Superior temporal gyrus (tissue), 1 donor: Measurements from ENCODE around the gene TLR6.
"Not testable (repeated sequence)": the region's sequence is repeated elsewhere in the genome, so short reads cannot be mapped to it uniquely, and the experiment has no call there.

ENCODE experiments used
- DNase-seq: peaks from one replicate; pipeline ENCODE4 v3.0.0-alpha.2; 2016; ENCODE audit errors: extremely low spot score

Gene TLR6

DNA sequence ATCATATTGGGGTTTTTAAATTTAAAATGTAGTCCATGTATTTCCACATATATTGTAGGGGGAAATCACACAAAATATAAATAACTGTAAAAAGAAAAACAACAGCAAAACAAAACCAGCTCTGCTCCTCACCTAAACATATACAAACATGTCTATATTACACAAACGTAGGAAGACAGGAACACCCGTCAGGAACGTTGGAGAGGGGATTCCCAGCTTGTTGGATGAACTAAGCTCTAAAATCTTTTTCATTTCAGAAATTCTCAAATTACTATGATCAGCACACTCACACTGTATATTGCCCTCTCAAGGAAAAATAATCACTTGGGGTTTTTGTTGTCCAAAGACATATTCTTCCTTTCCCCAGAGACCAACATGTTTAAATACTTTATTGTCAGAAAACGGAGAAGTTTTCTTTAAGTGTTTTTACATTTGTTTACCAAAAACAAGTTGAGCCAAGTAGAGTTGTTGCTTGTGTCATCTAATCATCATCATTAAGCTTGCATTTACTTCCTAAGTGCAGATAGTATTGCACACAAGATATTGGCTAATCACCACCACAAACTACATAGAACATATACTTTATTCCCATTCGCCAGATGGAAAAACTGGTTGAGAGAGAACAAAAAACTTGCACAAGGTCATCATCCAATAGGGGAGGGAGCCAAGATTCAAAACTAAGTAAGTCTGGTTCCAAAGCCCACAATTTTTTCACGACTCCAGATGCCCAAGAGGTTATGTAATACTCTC lies 71.4 kb downstream of the TLR6 start:
- DNase-seq: no peak

DNA sequence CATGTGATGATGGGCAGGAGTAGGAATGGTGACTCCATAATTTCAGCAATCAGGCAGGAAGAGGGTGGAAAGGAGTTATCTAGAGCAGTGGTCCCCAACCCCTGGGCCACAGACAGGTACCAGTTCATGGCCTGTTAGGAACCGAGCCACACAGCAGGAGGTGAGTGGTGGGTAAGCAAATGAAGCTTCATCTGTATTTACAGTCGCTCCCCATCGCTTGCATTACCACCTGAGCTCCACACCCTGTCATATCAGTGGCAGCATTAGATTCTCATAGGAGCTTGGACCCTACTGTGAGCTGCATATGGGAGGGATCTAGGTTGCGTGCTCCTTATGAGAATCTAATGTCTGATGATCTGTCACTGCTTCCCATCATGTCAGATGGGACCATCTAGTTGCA lies 72.5 kb downstream of the TLR6 start:
- DNase-seq: no peak

DNA sequence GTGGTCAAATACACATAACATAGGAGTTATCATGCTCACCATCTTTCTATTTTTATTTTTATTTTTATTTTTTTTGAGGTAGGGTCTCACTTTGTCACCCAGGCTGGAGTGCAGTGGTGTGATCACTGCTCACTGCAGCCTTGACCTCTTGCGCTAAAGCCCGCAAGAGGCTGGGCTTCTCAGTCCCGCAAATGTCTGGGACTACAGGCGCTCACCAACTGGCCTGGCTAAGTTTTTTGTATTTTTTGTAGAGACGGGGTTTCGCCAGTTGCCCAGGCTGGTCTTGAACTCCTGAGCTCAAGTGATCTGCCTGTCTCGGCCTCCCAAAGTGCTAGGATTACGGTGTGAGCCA lies 73.5 kb downstream of the TLR6 start:
- no peak for DNase-seq

DNA sequence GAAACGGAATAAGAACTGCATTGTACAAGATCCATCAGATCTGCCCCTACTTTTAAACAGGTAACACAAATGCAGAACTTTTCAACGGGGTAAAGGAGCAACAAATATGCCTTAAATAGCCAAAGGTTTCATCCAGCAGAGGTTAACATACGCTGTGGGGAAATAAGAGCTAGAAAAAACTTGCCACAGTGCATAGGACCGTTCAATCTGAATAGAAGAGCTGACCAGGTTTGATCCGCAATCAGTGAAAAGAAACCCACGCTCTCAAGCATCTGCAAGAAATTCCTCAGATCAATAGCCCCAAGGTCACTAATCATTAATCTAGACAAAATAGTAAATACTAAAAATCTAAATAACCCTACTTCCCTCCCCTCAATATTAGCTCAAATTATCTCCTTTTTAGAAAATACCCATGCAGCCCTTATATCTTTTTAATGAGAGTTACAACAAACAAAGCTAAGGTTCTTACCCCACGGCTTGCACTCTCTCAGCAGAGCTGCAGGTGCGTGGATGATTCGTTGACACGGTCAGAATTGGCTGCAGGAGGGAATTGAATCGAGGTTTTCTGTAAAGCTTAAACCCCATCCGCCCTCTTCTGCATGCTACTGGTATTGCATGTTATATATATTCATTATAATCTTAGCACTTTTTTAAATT lies 74.0 kb downstream of the TLR6 start, which contains the start of gene TLR10:
TLR10 (minus strand) TSS at position 539 of the 657 bp plus-strand sequence. CDS start 7,400 bp downstream, outside the sequence.
- DNase-seq: peak; percentile 76

DNA sequence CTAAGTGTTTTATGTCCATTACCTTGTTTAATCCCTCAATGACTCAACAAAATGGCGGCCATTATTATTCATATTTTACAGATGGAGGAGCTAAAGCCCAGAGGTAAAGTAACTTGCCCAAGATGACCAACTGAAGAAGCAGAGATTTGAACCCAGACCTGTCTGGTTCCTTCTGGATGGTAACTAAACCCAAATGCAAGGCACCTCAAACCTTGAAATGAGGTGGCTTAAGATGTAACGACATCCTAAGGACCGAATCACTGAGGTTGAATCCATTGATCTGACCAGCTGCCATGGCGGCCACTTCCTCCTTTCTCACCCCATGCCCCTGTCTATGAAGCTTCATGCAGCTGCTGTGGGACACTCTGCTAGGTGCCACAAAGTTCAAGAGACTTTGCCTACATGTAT lies 74.8 kb downstream of the TLR6 start:
- DNase-seq: no peak

DNA sequence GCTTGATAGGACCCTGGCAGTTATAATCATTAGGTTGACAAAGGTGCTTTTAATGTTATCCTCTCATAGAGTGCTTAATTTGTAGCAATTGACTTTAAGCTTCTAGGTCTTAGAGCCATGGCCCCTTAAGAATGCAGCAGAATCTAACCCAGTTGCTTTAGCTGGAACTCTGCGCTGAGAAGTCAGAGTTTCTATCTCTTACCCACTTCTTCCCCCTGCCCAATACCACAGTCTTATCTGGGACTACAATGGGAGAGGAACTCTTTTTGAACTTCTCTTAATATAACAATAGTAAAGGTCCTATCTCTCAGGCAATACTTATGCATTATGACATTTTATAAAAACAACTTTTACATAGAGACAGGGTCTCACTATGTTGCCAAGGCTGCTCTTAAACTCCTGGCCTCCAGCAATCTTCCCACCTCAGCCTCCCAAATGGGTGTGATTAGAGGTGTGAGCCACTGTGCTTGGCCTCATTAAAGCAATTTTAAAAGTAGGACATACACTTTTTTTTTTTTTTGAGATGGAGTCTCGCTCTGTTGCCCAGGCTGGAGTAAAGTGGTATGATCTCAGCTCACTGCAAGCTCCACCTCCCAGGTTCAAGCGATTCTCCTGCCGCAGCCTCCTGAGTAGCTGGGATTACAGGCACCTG lies 75.7 kb downstream of the TLR6 start:
- no peak for DNase-seq

DNA sequence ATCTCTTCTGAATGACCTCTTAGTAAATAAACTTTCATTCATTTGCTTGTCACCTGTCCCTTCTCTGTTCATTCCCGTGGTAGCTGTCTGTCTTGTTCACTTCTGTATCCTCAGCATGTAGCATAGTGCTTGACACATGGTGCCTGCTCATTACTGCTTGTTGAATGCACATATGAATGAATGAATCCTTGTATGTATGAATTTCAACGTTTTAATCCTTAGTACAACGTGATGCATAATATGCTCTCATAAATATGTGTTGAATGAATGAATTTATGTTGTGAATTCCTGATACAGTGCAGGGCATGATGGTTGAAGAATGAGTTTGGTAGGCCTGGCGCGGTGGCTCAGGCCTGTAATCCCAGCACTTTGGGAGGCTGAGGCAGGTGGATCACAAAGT lies 76.8 kb downstream of the TLR6 start:
- no peak for DNase-seq

DNA sequence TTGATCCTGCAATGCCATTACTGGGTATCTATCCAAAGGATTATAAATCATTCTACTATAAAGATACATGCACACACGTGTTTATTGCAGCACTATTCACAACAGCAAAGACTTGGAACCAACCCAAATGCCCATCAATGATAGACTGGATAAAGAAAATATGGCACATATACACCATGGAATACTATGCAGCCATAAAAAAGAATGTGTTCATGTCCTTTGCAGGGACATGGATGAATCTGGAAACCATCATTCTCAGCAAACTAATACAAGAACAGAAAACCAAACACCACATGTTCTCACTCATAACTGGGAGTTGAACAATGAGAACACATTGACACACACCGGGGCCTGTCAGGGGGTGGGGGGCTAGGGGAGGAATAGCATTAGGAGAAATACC lies 78.7 kb downstream of the TLR6 start:
- not testable (repeated sequence) for DNase-seq

DNA sequence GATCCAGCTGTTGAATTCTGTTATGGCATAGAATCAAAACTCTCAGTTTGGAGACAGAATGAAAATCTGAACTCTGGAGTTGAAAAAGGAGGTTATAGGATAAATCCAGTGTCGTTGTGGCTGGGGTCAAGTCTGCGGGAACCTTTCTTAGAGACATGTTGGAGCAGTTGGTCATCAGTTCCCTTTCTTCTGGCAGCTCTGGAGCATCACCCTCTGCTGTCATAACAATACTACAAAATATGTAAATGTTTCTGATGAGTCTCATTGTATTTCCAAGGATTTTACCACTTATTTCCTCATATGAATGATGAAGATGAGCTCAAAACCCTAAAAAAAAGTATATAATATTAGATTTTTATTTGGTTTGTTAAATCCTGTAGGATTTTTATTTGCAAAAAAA lies 81.3 kb downstream of the TLR6 start:
- DNase-seq: no peak

DNA sequence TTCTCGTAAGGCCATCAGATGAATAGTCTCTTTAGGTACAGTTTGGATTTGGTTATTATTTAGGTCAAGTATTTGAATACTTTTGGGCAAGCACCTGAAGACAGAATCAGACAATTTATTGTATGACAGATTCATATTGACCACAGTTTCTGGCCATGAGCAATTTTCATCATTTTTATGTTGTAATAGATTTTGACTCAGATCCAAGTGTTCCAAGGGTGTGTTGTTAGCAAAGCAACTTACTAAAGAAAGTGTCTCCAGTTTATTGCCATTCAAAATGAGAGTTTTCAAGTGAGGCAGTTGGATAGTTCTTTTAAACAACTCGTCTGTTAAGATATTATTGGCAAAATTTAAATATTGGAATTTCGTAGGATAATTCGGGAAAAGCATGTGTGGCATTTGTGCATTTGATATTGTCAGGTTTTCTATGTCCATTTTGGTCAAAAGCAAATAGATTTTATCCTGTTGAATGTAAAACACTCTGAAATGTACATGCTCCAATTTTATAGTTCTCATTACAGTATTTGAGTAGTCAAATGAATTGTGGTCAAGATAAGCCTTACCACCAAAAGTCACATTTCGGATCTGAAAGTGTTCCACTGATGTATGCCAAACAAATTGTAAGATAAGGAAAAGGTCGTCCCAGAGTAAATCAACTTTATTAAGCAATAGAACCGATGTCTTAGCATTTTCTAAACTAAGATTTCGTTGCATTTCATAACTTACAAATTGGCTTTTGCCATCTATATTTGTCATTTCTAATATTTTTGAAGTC lies 82.2 kb downstream of the TLR6 start:
- no peak for DNase-seq
